HepG2 (cell line): ENCODE measurements around the gene FAHD2A. TPM values are rescaled to one million over a fixed set of nuclear protein-coding genes. Genes with fewer than 3 reads are reported as not detected.
A peak's percentile ranks its signal among the peaks of the same experiment; 100 is the strongest.

Experiments used
- ISX ChIP-seq: sonication (generic); formaldehyde crosslinking; conservative IDR thresholded peaks from 2 replicates; pipeline ENCODE4 v1.5.0; 2020; ENCODE audit warnings: missing genetic modification reagents
- KLF15 ChIP-seq: sonication (generic); formaldehyde crosslinking; IDR thresholded peaks from 2 replicates; pipeline ENCODE4 v1.8.1; 2023; ENCODE audit warnings: borderline replicate concordance, mild to moderate bottlenecking, inconsistent platforms, missing genetic modification reagents, mixed read lengths
- SP5 ChIP-seq: IDR thresholded peaks from 2 replicates; pipeline ENCODE4 v1.6.1; 2016; ENCODE audit warnings: low read depth, borderline replicate concordance
- STAG1 ChIP-seq: sonication (generic); formaldehyde crosslinking; IDR thresholded peaks from 2 replicates; pipeline ENCODE4 v1.4.0; 2020; ENCODE audit warnings: missing genetic modification reagents
- ZBTB7B ChIP-seq: sonication (generic); formaldehyde crosslinking; IDR thresholded peaks from 2 replicates; pipeline ENCODE4 v1.4.0; 2020; ENCODE audit warnings: missing genetic modification reagents
- ZNF253 ChIP-seq: sonication (generic); formaldehyde crosslinking; IDR thresholded peaks from 2 replicates; pipeline ENCODE4 v1.8.0; 2022; ENCODE audit warnings: mild to moderate bottlenecking, missing genetic modification reagents, borderline replicate concordance
- ZNF276 ChIP-seq: sonication (generic); formaldehyde crosslinking; IDR thresholded peaks from 2 replicates; pipeline ENCODE4 v1.4.0; 2020; ENCODE audit warnings: mild to moderate bottlenecking, low read depth, missing genetic modification reagents
- ZNF407 ChIP-seq: sonication (generic); formaldehyde crosslinking; IDR thresholded peaks from one replicate; pipeline ENCODE4 v1.5.1; 2020; ENCODE audit warnings: mild to moderate bottlenecking, missing genetic modification reagents; ENCODE audit errors: not compliant biosample characterization
- polyA plus RNA-seq, 8 experiments: library from polyadenylated mRNA; depleted of rRNA in 3 of 8; stranded (reverse) in 7 of 8; unstranded in 1 of 8; fragments of >200 nt; fragmentation: Illumina TruSeq in 4 of 8; extraction: Trizol in 4 of 8; gene quantifications; 2 replicates each; pipeline versions ENCODE4 v1.2.1 to v1.2.3, GENCODE V29; 2011 to 2016; ENCODE audit warnings: low read depth in 4 of 8, missing spikeins in 1 of 8, mixed read lengths in 1 of 8; ENCODE audit not compliant: insufficient read depth in 1 of 8
- total RNA-seq, 5 experiments: library from RNA; depleted of rRNA; stranded (reverse); fragments of >200 nt; fragmentation: Illumina TruSeq; extraction: Trizol; gene quantifications; 2 replicates each; pipeline ENCODE4 v1.2.3, GENCODE V29; 2016; ENCODE audit warnings: low read depth in 1 of 5
- TF ChIP-seq, protein P1 (sequence below): sonication (generic); formaldehyde crosslinking; IDR thresholded peaks from 2 replicates; pipeline ENCODE4 v1.4.0; 2020; ENCODE audit warnings: mild to moderate bottlenecking, missing genetic modification reagents
- TF ChIP-seq, protein P2 (sequence below): sonication (generic); formaldehyde crosslinking; IDR thresholded peaks from 2 replicates; pipeline ENCODE4 v1.5.1; 2020; ENCODE audit warnings: missing genetic modification reagents, mild to moderate bottlenecking, borderline replicate concordance
- TF ChIP-seq, protein P3 (sequence below): sonication (generic); formaldehyde crosslinking; IDR thresholded peaks from 2 replicates; pipeline ENCODE4 v1.8.1; 2022; ENCODE audit warnings: low read depth, mild to moderate bottlenecking, missing genetic modification reagents
- TF ChIP-seq, protein P4 (sequence below): sonication (generic); formaldehyde crosslinking; IDR thresholded peaks from 2 replicates; pipeline ENCODE4 v1.5.0; 2020; ENCODE audit warnings: mild to moderate bottlenecking, missing genetic modification reagents, moderate library complexity

The FAHD2A gene
- total and polyA plus RNA-seq, 2 of the 13 experiments (the other 11 are each of a cell fraction or from before 2014, with no cell fraction given), result 34.0 to 44.2 TPM

- TF ChIP-seq, protein P1, sequence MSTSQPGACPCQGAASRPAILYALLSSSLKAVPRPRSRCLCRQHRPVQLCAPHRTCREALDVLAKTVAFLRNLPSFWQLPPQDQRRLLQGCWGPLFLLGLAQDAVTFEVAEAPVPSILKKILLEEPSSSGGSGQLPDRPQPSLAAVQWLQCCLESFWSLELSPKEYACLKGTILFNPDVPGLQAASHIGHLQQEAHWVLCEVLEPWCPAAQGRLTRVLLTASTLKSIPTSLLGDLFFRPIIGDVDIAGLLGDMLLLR, result 0 out of 2 replicates have a peak, but pooled peaks have one; percentile 12
- TF ChIP-seq, protein P2, sequence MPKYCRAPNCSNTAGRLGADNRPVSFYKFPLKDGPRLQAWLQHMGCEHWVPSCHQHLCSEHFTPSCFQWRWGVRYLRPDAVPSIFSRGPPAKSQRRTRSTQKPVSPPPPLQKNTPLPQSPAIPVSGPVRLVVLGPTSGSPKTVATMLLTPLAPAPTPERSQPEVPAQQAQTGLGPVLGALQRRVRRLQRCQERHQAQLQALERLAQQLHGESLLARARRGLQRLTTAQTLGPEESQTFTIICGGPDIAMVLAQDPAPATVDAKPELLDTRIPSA (CRISPR knock-in tag), result 0 out of 2 replicates have a peak, but pooled peaks have one; percentile 48
- TF ChIP-seq ZNF253 (CRISPR knock-in tag) (0 out of 2 replicates have a peak, but pooled peaks have one; percentile 26), ZBTB7B (CRISPR knock-in tag) (0 out of 2 replicates have a peak, but pooled peaks have one; percentile 5), KLF15 (CRISPR knock-in tag) (0 out of 2 replicates have a peak, but pooled peaks have one; percentile 3), SP5 (CRISPR knock-in tag) (0 out of 2 replicates have a peak, but pooled peaks have one; percentile 21), ZNF276 (peak; percentile 12; the same call in 1 of the 2 replicates), STAG1 (CRISPR knock-in tag) (peak; percentile 46), ISX (CRISPR knock-in tag) (0 out of 2 replicates have a peak, but pooled peaks have one; percentile 7), ZNF407 (CRISPR knock-in tag) (peak; percentile 23)
- TF ChIP-seq, protein P3, sequence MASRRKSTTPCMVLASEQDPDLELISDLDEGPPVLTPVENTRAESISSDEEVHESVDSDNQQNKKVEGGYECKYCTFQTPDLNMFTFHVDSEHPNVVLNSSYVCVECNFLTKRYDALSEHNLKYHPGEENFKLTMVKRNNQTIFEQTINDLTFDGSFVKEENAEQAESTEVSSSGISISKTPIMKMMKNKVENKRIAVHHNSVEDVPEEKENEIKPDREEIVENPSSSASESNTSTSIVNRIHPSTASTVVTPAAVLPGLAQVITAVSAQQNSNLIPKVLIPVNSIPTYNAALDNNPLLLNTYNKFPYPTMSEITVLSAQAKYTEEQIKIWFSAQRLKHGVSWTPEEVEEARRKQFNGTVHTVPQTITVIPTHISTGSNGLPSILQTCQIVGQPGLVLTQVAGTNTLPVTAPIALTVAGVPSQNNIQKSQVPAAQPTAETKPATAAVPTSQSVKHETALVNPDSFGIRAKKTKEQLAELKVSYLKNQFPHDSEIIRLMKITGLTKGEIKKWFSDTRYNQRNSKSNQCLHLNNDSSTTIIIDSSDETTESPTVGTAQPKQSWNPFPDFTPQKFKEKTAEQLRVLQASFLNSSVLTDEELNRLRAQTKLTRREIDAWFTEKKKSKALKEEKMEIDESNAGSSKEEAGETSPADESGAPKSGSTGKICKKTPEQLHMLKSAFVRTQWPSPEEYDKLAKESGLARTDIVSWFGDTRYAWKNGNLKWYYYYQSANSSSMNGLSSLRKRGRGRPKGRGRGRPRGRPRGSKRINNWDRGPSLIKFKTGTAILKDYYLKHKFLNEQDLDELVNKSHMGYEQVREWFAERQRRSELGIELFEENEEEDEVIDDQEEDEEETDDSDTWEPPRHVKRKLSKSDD, result peak; percentile 6; the same call in 1 of the 2 replicates
- TF ChIP-seq, protein P4, sequence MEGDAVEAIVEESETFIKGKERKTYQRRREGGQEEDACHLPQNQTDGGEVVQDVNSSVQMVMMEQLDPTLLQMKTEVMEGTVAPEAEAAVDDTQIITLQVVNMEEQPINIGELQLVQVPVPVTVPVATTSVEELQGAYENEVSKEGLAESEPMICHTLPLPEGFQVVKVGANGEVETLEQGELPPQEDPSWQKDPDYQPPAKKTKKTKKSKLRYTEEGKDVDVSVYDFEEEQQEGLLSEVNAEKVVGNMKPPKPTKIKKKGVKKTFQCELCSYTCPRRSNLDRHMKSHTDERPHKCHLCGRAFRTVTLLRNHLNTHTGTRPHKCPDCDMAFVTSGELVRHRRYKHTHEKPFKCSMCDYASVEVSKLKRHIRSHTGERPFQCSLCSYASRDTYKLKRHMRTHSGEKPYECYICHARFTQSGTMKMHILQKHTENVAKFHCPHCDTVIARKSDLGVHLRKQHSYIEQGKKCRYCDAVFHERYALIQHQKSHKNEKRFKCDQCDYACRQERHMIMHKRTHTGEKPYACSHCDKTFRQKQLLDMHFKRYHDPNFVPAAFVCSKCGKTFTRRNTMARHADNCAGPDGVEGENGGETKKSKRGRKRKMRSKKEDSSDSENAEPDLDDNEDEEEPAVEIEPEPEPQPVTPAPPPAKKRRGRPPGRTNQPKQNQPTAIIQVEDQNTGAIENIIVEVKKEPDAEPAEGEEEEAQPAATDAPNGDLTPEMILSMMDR (CRISPR knock-in tag), result peak; percentile 71
Observed at GRCh38 chr2:95402004-95402369, 521 bp upstream of the FAHD2A start (continued).
